Spleen (tissue), 7 donors: Measurements from ENCODE around the gene CACNA1F.

Source experiments
- POLR2A ChIP-seq, 3 donors: fragments of 450-650 bp; IDR thresholded peaks; one replicate each; pipeline ENCODE4 v1.5.1; 2017; ENCODE audit warnings: antibody characterized with exemption in 3 of 3, mild to moderate bottlenecking in 1 of 3
- POLR2AphosphoS5 ChIP-seq, 3 donors: sonication (generic); formaldehyde crosslinking; IDR thresholded peaks; one replicate each; pipeline ENCODE4 v1.5.1; 2017; ENCODE audit warnings: antibody characterized with exemption in 3 of 3
- TF ChIP-seq, protein P1 (sequence below), 11 experiments: fragments of 200-600 bp in 7 of 11; fragments of 450-650 bp in 4 of 11; sonication (generic) in 4 of 11; IDR thresholded peaks in 8 of 11; conservative IDR thresholded peaks in 3 of 11; 1 replicate in 7 of 11; 2 replicates in 4 of 11; pipeline versions ENCODE4 v1.4.0 to v1.8.0; 2016 to 2021; ENCODE audit warnings: antibody characterized with exemption in 11 of 11, inconsistent platforms in 4 of 11, mild to moderate bottlenecking in 1 of 11
- donor health status: DM: no; HTN: no; CAD: no; lungs with moderate emphysema.
- donor health status: DM: no; HTN: no; CAD: no.
- donor health status: DM: no; HTN: no; CAD: no.

DNA sequence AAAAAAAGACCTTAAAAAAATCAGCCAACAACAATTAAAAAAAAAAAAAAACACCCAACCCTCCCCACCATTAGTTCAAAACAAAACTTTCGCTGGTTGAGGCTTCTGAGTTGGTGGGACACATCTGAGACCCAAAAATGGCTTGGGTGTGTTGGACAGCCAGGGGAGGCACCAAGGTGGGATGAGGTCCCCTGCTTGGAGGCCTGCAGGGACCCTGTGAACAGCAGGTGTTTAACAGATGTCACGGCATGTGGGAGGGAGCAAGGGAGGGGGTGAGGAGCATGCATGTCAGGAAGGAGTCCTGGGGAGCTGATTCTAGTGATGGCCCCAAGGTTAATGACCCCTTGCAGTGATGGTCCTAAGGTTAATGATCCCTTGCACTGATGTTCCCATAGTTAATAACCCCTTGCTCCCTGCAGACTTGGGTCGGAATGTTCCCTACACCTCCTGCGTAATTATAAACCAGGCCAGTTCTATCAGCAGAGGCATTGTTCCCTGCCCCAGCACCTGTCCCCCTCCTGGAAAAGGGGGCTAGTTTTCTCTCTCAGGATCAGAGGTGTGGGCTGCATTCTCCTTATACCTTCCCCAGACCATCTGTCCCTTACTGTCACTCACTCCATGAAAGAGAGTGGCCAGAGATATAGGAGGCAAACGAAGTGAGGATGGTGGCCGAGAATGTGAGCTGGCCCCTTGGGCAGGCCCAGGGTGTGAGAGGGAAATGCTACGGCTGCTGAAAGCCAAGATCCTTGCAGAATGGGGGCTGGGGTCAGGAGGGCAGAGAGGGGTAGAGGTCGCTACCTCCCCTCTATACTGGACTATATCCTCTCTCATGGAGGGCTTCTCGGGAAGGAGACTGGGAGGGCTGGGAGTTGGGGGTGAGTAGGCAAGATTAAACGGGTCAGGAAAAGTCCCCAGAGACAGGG lies 33.6 kb upstream of the CACNA1F start:
- TF ChIP-seq, protein P1, sequence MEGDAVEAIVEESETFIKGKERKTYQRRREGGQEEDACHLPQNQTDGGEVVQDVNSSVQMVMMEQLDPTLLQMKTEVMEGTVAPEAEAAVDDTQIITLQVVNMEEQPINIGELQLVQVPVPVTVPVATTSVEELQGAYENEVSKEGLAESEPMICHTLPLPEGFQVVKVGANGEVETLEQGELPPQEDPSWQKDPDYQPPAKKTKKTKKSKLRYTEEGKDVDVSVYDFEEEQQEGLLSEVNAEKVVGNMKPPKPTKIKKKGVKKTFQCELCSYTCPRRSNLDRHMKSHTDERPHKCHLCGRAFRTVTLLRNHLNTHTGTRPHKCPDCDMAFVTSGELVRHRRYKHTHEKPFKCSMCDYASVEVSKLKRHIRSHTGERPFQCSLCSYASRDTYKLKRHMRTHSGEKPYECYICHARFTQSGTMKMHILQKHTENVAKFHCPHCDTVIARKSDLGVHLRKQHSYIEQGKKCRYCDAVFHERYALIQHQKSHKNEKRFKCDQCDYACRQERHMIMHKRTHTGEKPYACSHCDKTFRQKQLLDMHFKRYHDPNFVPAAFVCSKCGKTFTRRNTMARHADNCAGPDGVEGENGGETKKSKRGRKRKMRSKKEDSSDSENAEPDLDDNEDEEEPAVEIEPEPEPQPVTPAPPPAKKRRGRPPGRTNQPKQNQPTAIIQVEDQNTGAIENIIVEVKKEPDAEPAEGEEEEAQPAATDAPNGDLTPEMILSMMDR (IDR thresholded peaks at IDR 0.05 in 8 of 11, conservative IDR thresholded peaks at IDR 0.05 in 3 of 11) = no peak
- no peak for TF ChIP-seq POLR2AphosphoS5 (IDR thresholded peaks at IDR 0.05)
- TF ChIP-seq POLR2A (IDR thresholded peaks at IDR 0.05) = no peak
